Activated CD4-positive, alpha-beta T cell treated with anti-CD3 and anti-CD28 coated beads, Interleukin-2, amount 50 U/mL, for 48 hours (primary cell): ENCODE data around the gene COL7A1.

Source experiments
- DNase-seq, 2 experiments: peaks; one replicate each; pipeline ENCODE4 v3.0.0-alpha.2; 2020

Gene COL7A1

GRCh38 chr3:48591886-48592518 is 3.1 kb downstream of the COL7A1 start:
- no peak for DNase-seq

GRCh38 chr3:48591436-48591835 is 3.7 kb downstream of the COL7A1 start:
- no peak for DNase-seq

- DNase-seq, result no peak
Observed at GRCh38 chr3:48588230-48588629, 6.9 kb downstream of the COL7A1 start.

- no peak for DNase-seq
Observed at GRCh38 chr3:48587686-48588085, 7.4 kb downstream of the COL7A1 start.

- no peak for DNase-seq
Observed at GRCh38 chr3:48585411-48585810, 9.7 kb downstream of the COL7A1 start.

- DNase-seq, result no peak
Observed at GRCh38 chr3:48584836-48585235, 10.3 kb downstream of the COL7A1 start.

- no peak for DNase-seq
Observed at GRCh38 chr3:48581621-48582481, 13.3 kb downstream of the COL7A1 start.

GRCh38 chr3:48576647-48577046 is 18.5 kb downstream of the COL7A1 start:
- DNase-seq, result no peak

GRCh38 chr3:48575366-48575765 is 19.8 kb downstream of the COL7A1 start:
- no peak for DNase-seq

- no peak for DNase-seq
Observed at GRCh38 chr3:48573973-48574585, 21.1 kb downstream of the COL7A1 start.

GRCh38 chr3:48572517-48572916 is 22.6 kb downstream of the COL7A1 start:
- DNase-seq, result no peak

- DNase-seq, result no peak
Observed at GRCh38 chr3:48571938-48572337, 23.2 kb downstream of the COL7A1 start.

- DNase-seq, result no peak
Observed at GRCh38 chr3:48569808-48570450, 25.2 kb downstream of the COL7A1 start.

- DNase-seq, result no peak
Observed at GRCh38 chr3:48569400-48569799, 25.7 kb downstream of the COL7A1 start.

- DNase-seq, result no peak
Observed at GRCh38 chr3:48568476-48568875, 26.7 kb downstream of the COL7A1 start.

GRCh38 chr3:48567500-48567899 is 27.6 kb downstream of the COL7A1 start:
- DNase-seq, result no peak

- DNase-seq, result no peak
Observed at GRCh38 chr3:48567090-48567489, 28.0 kb downstream of the COL7A1 start.

GRCh38 chr3:48566401-48566760 is 28.7 kb downstream of the COL7A1 start:
- DNase-seq, result no peak

- DNase-seq, result peak; percentile 21 to 36
Observed at GRCh38 chr3:48565591-48566400, 29.3 kb downstream of the COL7A1 start.

GRCh38 chr3:48565186-48565585 is 29.9 kb downstream of the COL7A1 start:
- DNase-seq, result no peak

GRCh38 chr3:48564667-48565066 is 30.5 kb downstream of the COL7A1 start:
- DNase-seq, result no peak

- peak; percentile 15 to 31 for DNase-seq
Observed at GRCh38 chr3:48564022-48564421, 31.1 kb downstream of the COL7A1 start.
